Measurements from ENCODE around the gene ACVR1C. TPM values are rescaled to one million over a fixed set of nuclear protein-coding genes. Genes with fewer than 3 reads are reported as not detected.

Gene ACVR1C
- total RNA-seq, 1 experiment from 2014 or later, result 1.2 TPM

DNA sequence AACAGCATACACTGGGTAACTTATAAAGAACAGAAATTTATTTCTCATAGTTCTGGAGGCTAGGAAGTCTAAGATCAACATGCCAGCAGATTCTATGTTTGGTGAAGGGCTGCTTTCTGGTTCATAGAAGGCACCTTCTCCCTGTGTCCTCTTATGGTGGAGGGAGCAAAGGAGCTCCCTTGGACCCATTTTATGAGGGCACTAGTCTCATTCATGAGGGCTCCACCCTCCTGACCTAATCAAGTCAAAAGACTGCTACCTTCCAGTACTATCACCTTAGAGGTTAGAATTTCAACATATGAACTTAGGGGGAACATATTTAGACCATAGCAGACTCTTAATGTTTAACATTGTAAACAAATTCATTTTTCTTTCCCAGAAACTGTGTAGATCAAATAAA lies 54.5 kb downstream of the ACVR1C start:
- TF ChIP-seq RELA (CRISPR knock-in tag; IDR thresholded peaks at IDR 0.05; ENCODE audit: borderline replicate concordance) (no peak), FOXP1 (CRISPR knock-in tag; IDR thresholded peaks at IDR 0.05; ENCODE audit: borderline replicate concordance) (no peak), TEAD4 (CRISPR knock-in tag; IDR thresholded peaks at IDR 0.05) (no peak), NR2C2 (CRISPR knock-in tag; IDR thresholded peaks at IDR 0.05) (no peak), MXD4 (CRISPR knock-in tag; IDR thresholded peaks at IDR 0.05; ENCODE audit: borderline replicate concordance) (no peak), ZNF263 (CRISPR knock-in tag; IDR thresholded peaks at IDR 0.05; ENCODE audit: low read depth) (no peak), KAT7 (CRISPR knock-in tag; IDR thresholded peaks at IDR 0.05; ENCODE audit: borderline replicate concordance) (no peak), HMGA2 (CRISPR knock-in tag; IDR thresholded peaks at IDR 0.05) (no peak), ZNF423 (CRISPR knock-in tag; IDR thresholded peaks at IDR 0.05) (no peak), NR3C1 (CRISPR knock-in tag; conservative IDR thresholded peaks at IDR 0.05; ENCODE audit: low read depth) (no peak)
- TF ChIP-seq, protein P1, sequence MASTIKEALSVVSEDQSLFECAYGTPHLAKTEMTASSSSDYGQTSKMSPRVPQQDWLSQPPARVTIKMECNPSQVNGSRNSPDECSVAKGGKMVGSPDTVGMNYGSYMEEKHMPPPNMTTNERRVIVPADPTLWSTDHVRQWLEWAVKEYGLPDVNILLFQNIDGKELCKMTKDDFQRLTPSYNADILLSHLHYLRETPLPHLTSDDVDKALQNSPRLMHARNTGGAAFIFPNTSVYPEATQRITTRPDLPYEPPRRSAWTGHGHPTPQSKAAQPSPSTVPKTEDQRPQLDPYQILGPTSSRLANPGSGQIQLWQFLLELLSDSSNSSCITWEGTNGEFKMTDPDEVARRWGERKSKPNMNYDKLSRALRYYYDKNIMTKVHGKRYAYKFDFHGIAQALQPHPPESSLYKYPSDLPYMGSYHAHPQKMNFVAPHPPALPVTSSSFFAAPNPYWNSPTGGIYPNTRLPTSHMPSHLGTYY (CRISPR knock-in tag; IDR thresholded peaks at IDR 0.05), result no peak
- TF ChIP-seq, protein P2, sequence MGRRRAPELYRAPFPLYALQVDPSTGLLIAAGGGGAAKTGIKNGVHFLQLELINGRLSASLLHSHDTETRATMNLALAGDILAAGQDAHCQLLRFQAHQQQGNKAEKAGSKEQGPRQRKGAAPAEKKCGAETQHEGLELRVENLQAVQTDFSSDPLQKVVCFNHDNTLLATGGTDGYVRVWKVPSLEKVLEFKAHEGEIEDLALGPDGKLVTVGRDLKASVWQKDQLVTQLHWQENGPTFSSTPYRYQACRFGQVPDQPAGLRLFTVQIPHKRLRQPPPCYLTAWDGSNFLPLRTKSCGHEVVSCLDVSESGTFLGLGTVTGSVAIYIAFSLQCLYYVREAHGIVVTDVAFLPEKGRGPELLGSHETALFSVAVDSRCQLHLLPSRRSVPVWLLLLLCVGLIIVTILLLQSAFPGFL (CRISPR knock-in tag; IDR thresholded peaks at IDR 0.05; ENCODE audit: borderline replicate concordance), result no peak
- TF ChIP-seq, protein P3, sequence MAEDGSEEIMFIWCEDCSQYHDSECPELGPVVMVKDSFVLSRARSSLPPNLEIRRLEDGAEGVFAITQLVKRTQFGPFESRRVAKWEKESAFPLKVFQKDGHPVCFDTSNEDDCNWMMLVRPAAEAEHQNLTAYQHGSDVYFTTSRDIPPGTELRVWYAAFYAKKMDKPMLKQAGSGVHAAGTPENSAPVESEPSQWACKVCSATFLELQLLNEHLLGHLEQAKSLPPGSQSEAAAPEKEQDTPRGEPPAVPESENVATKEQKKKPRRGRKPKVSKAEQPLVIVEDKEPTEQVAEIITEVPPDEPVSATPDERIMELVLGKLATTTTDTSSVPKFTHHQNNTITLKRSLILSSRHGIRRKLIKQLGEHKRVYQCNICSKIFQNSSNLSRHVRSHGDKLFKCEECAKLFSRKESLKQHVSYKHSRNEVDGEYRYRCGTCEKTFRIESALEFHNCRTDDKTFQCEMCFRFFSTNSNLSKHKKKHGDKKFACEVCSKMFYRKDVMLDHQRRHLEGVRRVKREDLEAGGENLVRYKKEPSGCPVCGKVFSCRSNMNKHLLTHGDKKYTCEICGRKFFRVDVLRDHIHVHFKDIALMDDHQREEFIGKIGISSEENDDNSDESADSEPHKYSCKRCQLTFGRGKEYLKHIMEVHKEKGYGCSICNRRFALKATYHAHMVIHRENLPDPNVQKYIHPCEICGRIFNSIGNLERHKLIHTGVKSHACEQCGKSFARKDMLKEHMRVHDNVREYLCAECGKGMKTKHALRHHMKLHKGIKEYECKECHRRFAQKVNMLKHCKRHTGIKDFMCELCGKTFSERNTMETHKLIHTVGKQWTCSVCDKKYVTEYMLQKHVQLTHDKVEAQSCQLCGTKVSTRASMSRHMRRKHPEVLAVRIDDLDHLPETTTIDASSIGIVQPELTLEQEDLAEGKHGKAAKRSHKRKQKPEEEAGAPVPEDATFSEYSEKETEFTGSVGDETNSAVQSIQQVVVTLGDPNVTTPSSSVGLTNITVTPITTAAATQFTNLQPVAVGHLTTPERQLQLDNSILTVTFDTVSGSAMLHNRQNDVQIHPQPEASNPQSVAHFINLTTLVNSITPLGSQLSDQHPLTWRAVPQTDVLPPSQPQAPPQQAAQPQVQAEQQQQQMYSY (CRISPR knock-in tag; IDR thresholded peaks at IDR 0.05), result no peak
- DNase-seq (ENCODE audit: low spot score), result no peak
- ATAC-seq, result no peak
- peaks cover 3% of the 10 kb centered on the region; the same call in 1 of the 2 replicates for H3K27me3 Mint-ChIP-seq (ENCODE audit: low read depth)
- no peak overlapping the region for H3K4me3 Mint-ChIP-seq
- ChIA-PET POLR2A (no interaction called here), CTCF (no interaction called here)
- H3K36me3 Mint-ChIP-seq, result no peaks in the 10 kb centered on the region
- H3K4me1 Mint-ChIP-seq, result peaks cover 3% of the 10 kb centered on the region; the same call in 1 of the 2 replicates
- H3K27ac Mint-ChIP-seq, result no peak overlapping the region
- no peaks in the 10 kb centered on the region for H3K9me3 Mint-ChIP-seq

DNA sequence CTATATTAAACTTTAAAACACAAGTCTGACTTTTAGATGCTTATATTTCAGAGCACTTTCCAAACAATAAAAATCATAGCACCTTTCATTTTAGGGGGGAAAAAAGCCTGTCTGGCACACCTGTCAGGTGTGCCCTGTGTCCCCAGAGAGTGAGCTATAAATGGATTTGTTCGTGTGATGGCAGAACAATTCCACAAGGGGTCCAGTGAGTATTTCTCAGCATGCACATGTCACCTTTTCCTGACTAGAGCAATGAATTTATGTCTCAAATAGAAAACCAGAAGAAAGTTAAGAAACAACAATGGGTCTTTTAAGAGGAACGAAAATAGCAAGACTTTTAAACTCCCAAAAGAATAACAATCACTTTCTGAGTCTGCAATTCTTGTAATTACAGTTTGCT lies 55.9 kb downstream of the ACVR1C start:
- ChIA-PET POLR2A (no interaction called here), CTCF (interaction anchor here (0.6 to 1.4 kb wide), 18 partner anchors 9 to 1195 kb away, joined by 3 to 8 read pairs (median 3); partner anchors contain the start of gene ACVR1C)
- Mint-ChIP-seq H3K27ac (no peak overlapping the region), H3K36me3 (no peaks in the 10 kb centered on the region), H3K4me3 (no peak overlapping the region), H3K27me3 (ENCODE audit: low read depth) (peaks cover 2% of the 10 kb centered on the region; the same call in 1 of the 2 replicates), H3K4me1 (no peaks in the 10 kb centered on the region), H3K9me3 (no peaks in the 10 kb centered on the region)
- ATAC-seq, result peak; percentile 64
- DNase-seq (ENCODE audit: low spot score), result no peak
- TF ChIP-seq, protein P4, sequence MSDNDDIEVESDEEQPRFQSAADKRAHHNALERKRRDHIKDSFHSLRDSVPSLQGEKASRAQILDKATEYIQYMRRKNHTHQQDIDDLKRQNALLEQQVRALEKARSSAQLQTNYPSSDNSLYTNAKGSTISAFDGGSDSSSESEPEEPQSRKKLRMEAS (CRISPR knock-in tag; IDR thresholded peaks at IDR 0.05), result no peak
- TF ChIP-seq, protein P5, sequence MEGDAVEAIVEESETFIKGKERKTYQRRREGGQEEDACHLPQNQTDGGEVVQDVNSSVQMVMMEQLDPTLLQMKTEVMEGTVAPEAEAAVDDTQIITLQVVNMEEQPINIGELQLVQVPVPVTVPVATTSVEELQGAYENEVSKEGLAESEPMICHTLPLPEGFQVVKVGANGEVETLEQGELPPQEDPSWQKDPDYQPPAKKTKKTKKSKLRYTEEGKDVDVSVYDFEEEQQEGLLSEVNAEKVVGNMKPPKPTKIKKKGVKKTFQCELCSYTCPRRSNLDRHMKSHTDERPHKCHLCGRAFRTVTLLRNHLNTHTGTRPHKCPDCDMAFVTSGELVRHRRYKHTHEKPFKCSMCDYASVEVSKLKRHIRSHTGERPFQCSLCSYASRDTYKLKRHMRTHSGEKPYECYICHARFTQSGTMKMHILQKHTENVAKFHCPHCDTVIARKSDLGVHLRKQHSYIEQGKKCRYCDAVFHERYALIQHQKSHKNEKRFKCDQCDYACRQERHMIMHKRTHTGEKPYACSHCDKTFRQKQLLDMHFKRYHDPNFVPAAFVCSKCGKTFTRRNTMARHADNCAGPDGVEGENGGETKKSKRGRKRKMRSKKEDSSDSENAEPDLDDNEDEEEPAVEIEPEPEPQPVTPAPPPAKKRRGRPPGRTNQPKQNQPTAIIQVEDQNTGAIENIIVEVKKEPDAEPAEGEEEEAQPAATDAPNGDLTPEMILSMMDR (IDR thresholded peaks at IDR 0.05), result peak; percentile 32; the same call in 1 of the 2 replicates
